ENCODE measurements around the gene TEX54.

TEX54 gene

DNA sequence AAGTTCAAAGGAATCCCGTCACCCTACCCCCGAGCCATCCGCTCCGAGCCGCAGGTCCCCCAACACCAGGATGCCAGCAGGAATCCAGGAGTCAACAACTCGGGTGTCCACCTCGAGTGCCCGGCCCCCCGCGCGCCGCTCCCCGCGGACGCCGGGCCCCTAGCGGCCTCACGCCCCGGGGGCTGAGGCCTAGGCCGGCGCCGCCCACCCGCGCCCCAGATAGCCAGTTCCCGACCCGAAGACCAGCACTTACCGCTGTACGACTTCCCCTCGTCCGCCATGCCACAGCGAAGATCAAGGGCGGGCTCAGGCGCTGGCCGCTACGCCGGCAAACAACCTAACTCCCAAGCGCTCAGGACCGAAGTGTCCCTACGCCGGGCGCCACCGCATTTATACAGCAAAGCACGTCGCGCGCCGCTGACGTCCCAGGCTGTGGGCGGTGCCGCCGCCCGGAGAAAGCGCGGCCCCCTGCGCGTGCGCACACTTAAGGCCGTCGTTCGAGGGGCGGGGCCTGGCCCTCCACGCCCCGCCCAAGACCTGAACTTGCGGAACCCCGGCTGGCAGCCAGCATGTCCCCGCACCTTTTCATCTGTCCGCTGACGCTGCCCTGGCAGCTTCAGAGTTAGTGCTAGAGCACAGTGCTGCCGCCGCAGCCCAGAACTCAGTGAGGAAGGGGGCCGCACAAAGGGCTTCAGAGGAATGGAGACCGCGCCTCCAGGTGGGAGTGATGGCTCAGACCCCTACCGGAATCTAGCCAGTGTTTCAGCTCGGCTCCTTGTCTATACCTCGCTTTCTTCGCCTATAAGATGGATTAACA lies 27.4 kb downstream of the TEX54 start, which contains the start of gene NXF1:
Gene NXF1 (minus strand): TSS at position 365 of the 817 bp plus-strand sequence. CDS start 84 bp downstream, at position 281.
- peak; percentile 94 for DNase-seq (ENCODE audit: low read depth)
- TF ChIP-seq, protein P1, sequence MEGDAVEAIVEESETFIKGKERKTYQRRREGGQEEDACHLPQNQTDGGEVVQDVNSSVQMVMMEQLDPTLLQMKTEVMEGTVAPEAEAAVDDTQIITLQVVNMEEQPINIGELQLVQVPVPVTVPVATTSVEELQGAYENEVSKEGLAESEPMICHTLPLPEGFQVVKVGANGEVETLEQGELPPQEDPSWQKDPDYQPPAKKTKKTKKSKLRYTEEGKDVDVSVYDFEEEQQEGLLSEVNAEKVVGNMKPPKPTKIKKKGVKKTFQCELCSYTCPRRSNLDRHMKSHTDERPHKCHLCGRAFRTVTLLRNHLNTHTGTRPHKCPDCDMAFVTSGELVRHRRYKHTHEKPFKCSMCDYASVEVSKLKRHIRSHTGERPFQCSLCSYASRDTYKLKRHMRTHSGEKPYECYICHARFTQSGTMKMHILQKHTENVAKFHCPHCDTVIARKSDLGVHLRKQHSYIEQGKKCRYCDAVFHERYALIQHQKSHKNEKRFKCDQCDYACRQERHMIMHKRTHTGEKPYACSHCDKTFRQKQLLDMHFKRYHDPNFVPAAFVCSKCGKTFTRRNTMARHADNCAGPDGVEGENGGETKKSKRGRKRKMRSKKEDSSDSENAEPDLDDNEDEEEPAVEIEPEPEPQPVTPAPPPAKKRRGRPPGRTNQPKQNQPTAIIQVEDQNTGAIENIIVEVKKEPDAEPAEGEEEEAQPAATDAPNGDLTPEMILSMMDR (IDR thresholded peaks at IDR 0.05; ENCODE audit: insufficient read depth, low read depth, low read length, missing control alignments): peak; percentile 27
- peak within 1 kb of the TSS; percentile 89 for H3K4me3 ChIP-seq (ENCODE audit: low read length)

DNA sequence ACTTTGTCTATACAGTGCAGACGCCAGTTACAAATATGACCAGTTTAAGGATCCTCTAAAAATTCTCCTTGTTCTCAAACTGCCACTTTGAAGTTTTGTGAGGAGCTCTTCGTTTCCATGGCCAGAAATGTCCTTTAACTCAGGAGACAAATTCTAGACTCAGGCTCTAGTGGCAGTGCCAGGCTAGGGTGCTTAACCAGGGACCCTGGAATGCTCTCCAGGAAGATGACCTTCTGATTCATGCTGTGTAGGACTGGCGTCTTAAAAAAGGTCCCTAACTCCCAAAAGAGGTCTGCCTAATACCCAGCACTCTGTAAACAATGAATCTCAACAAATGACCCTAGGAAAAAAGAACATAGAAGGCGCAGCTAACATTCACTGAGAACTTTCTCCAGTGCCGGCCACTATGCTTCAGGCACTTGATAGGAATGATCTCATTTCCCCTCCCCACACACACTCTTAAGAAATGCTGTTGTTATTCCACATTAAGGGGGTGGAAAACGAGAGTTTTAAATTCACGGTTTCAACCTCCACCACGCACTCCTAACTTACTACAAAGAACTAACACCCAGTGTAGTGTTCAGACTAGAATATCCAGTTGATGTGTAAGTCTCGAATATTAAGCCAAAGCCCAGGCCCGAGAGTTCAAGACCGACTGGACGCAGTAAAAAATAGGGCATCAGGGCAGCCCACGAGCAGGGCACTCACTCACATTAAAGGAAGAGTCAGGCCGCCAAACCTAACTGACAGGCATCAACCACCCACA lies 28.1 kb downstream of the TEX54 start:
- TF ChIP-seq, protein P1 (IDR thresholded peaks at IDR 0.05; ENCODE audit: insufficient read depth, low read depth, low read length, missing control alignments): no peak
- peak overlapping the region; percentile 89 for H3K4me3 ChIP-seq (ENCODE audit: low read length)
- DNase-seq (ENCODE audit: low read depth): peak; percentile 62

- peak; percentile 36 for DNase-seq (ENCODE audit: low read depth)
- TF ChIP-seq, protein P1 (IDR thresholded peaks at IDR 0.05; ENCODE audit: insufficient read depth, low read depth, low read length, missing control alignments): no peak
- no peak overlapping the region for H3K4me3 ChIP-seq (ENCODE audit: low read length)
These were observed 31.6 kb downstream of the TEX54 start for GRCh38 chr11:62801071-62801470.

DNA sequence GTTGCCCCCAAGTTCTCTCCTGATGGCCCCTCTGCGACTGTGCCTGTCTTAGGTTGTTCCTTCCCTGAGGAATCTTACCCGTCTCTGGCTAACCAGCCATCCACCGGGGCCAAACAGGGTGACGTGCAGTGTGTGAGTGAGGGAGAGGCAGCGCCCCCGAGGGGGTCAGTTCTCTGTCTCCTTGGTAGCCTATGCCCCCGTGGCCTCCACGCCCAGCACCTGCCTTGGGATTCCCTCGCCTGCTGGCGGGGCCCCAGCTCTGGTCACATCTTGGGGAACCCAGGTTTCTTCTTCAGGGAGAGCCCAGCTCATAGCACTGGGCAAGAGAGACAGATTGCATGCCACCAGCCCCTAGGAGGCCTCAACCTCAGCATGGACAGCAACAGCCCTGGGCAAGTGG lies 33.2 kb downstream of the TEX54 start:
- TF ChIP-seq, protein P1 (IDR thresholded peaks at IDR 0.05; ENCODE audit: insufficient read depth, low read depth, low read length, missing control alignments): no peak
- H3K4me3 ChIP-seq (ENCODE audit: low read length): no peak overlapping the region
- DNase-seq (ENCODE audit: low read depth): no peak

DNA sequence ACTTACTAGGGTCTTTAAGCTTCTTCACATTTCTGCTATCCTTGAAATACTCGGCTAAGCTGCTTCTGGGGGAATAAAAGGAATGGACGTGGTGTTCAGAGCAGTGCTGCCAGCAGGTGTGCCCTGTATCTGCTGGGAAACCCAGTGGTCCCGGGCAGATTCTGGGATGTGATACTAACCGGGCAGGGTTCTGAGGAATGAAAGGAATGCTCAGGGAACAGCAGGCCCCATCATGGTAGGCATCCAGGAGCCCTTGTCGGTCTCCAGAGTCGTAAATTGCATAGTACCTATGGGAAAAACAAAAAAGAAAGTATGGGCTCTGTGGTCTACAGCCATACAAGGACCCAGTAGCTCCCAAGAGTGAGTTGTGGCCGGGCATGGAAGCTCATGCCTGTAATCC lies 36.4 kb downstream of the TEX54 start:
- TF ChIP-seq, protein P1 (IDR thresholded peaks at IDR 0.05; ENCODE audit: insufficient read depth, low read depth, low read length, missing control alignments): no peak
- no peak overlapping the region for H3K4me3 ChIP-seq (ENCODE audit: low read length)
- no peak for DNase-seq (ENCODE audit: low read depth)

GRCh38 chr11:62794201-62794775 lies 38.4 kb downstream of the TEX54 start:
- no peak for DNase-seq (ENCODE audit: low read depth)
- H3K4me3 ChIP-seq (ENCODE audit: low read length): no peak overlapping the region
- TF ChIP-seq, protein P1 (IDR thresholded peaks at IDR 0.05; ENCODE audit: insufficient read depth, low read depth, low read length, missing control alignments): no peak
